Activated CD8-positive, alpha-beta T cell treated with anti-CD3 and anti-CD28 coated beads, Interleukin-2, amount 10 ng/mL, durations not matched to agents 7 days and 5 days (primary cell): Measurements from ENCODE around the gene MRPL42. TPM values are rescaled to one million over a fixed set of nuclear protein-coding genes. Genes with fewer than 3 reads are reported as not detected.

Source experiments
- ATAC-seq: fragments of 150-1000 bp; cut with Tn5 transposase; one replicate; pipeline ENCODE4 v1.10.0; 2021; ENCODE audit warnings: moderate library complexity
- CTCF ChIA-PET: fragments of 350-600 bp; sonication (Branson Sonifier 250); formaldehyde crosslinking; loops from one replicate; lab custom pipeline; 2021; ENCODE audit warnings: antibody characterized with exemption; lab: Charles Lee
- POLR2A ChIA-PET: fragments of 350-600 bp; sonication (Branson Sonifier 250); formaldehyde crosslinking; loops from one replicate; lab custom pipeline; 2021; ENCODE audit warnings: antibody characterized with exemption; lab: Charles Lee
- DNase-seq: peaks from one replicate; pipeline ENCODE4 v3.0.0-alpha.2; 2020
- H3K27ac Mint-ChIP-seq: one replicate; pipeline ENCODE4 v1.8.0; 2021; ENCODE audit warnings: mild to moderate bottlenecking, mixed read lengths
- H3K27me3 Mint-ChIP-seq: one replicate; pipeline ENCODE4 v1.8.0; 2021; ENCODE audit warnings: low read depth, mixed read lengths
- H3K36me3 Mint-ChIP-seq: one replicate; pipeline ENCODE4 v1.8.0; 2021; ENCODE audit warnings: low read depth, mixed read lengths
- H3K4me1 Mint-ChIP-seq: one replicate; pipeline ENCODE4 v1.8.0; 2021; ENCODE audit warnings: low read depth, mixed read lengths
- H3K4me3 Mint-ChIP-seq: one replicate; pipeline ENCODE4 v1.8.0; 2021; ENCODE audit warnings: mild to moderate bottlenecking, mixed read lengths
- H3K9me3 Mint-ChIP-seq: one replicate; pipeline ENCODE4 v1.8.0; 2022; ENCODE audit warnings: mixed read lengths; ENCODE audit not compliant: insufficient read depth
- total RNA-seq, 2 experiments: library from RNA; stranded (reverse); gene quantifications; one replicate each; pipeline ENCODE4 v1.2.3, GENCODE V29; 2021

Gene MRPL42
- total RNA-seq, 2 experiments from 2014 or later = 55.8 to 57.0 TPM

DNA sequence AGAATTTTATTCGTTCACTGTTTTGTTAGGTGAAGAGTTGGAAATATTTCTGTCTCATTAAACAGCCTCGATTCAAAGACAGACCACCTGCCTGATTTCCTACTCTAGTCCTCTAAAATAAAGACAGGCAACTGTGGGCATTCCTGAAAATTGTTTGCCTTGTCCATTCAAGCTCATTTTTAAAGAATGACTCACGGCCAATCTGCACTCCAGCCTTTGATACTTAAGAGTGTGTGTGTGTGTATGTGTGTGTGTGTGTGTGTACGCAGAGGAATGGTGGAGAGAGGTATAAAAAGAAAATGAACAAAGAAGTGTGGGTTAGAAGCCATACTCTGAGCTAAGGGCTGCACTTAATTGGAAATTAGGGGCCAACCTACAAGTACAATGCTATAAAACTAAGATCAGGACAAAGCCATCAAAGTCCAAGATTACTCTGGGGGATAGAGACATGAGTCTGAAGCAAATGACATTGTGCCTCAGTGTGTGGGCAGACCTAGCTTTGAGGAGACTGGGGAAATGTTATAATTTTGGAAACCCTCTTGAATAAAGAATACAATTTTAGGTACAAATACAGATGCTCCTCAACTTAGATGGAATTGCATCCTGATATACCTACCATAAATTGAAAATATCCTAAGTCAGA lies 59.6 kb downstream of the MRPL42 start:
- POLR2A ChIA-PET = no interaction called here
- Mint-ChIP-seq H3K27me3 (peaks cover 4% of the 10 kb centered on the region), H3K9me3 (no peaks in the 10 kb centered on the region), H3K27ac (no peak overlapping the region), H3K4me3 (no peak overlapping the region), H3K4me1 (peaks cover 15% of the 10 kb centered on the region), H3K36me3 (no peaks in the 10 kb centered on the region)
- ATAC-seq (no peak), DNase-seq (no peak)
- CTCF ChIA-PET = interaction anchor here (0.5 to 1.5 kb wide), 7 partner anchors 10 to 575 kb away, joined by 3 to 5 read pairs (median 4); no protein-coding TSS in a partner anchor

DNA sequence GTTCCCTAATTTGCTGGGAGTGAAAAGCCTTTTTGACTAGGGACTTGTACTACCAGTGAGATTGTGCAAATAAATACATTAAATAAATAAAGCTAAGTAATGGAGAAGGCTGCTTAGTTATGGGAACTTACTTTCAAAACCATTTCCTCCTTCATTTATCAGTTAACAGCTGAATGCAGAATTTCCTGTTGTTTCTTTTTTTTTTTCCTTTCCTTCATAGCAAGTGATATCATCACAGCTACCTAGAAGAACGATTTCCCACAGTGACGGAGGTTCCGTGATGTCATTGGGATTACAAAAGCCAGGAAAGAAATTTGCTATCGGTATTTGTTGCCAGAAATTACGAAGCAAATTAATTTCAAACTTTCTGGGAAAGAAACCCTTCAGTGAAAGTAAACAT lies 63.0 kb downstream of the MRPL42 start:
- H3K36me3 Mint-ChIP-seq = no peaks in the 10 kb centered on the region
- POLR2A ChIA-PET = interaction anchor here (0.6 kb wide), 1 partner anchor 43 kb away, joined by 3 read pairs; no protein-coding TSS in a partner anchor
- CTCF ChIA-PET = interaction anchor here (0.8 to 1.1 kb wide), 3 partner anchors 30 to 572 kb away, joined by 3 read pairs; no protein-coding TSS in a partner anchor
- H3K4me1 Mint-ChIP-seq = peaks cover 14% of the 10 kb centered on the region
- ATAC-seq = no peak
- no peak overlapping the region for H3K4me3 Mint-ChIP-seq
- peak overlapping the region; percentile 31 for H3K27ac Mint-ChIP-seq
- H3K9me3 Mint-ChIP-seq = no peaks in the 10 kb centered on the region
- H3K27me3 Mint-ChIP-seq = peaks cover 3% of the 10 kb centered on the region
- DNase-seq = no peak

DNA sequence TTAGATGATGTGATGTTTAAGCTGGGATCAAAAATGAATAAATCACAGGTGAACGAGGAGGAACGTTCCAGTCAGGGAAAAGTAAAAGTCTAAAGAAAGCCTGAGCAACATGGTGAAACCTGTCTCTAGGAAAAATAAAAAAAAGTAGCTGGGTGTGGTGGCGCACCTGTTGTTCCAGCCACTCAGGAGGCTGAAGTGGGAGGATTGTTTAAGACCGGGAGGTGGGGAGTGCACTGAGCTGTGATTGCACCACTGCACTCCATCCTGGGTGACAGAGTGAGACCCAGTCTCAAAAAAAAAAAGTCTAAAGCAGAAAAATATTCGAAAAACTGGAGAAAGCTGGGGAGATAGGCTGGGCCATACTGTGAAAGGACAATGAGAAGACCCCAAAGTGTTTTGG lies 66.0 kb downstream of the MRPL42 start:
- peaks cover 30% of the 10 kb centered on the region for H3K4me1 Mint-ChIP-seq
- H3K27me3 Mint-ChIP-seq = no peaks in the 10 kb centered on the region
- DNase-seq = no peak
- no peaks in the 10 kb centered on the region for H3K36me3 Mint-ChIP-seq
- ATAC-seq = no peak
- CTCF ChIA-PET = no interaction called here
- POLR2A ChIA-PET = no interaction called here
- no peaks in the 10 kb centered on the region for H3K9me3 Mint-ChIP-seq
- no peak overlapping the region for H3K4me3 Mint-ChIP-seq
- H3K27ac Mint-ChIP-seq = no peak overlapping the region

DNA sequence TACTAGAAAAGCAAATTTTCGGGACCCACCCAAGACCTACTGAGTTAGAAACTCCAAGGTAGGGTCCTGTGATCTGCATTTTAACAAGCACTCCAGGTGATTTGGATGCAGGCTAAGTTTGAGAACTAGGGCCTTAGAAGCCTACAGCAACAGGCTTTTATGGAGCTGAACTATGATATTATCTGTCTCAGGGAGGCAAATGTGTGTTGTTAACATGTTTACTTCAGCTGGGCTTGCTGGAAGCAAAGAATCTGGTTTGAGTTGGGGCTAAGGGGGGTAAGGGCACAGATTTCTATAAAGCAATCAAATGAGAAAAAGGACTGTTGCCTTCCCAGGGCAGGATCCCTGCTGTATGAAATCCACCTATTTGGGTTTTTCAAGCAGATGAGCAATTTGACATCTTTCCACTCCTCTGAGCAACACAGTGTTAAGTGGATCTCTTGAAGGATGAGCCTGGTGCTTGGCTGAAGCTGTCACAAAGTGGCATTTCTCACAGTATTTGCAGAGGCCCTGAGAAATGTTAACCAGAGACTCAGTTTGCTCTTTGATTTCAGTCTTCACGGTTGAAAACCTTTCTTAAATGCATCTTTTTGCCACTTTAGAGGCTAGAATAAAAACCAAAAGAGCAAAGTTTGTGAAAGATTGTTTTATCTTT lies 68.9 kb downstream of the MRPL42 start:
- ChIA-PET POLR2A (interaction anchor here (0.8 kb wide), 1 partner anchor 18 kb away, joined by 3 read pairs; no protein-coding TSS in a partner anchor), CTCF (interaction anchor here (0.7 to 1.2 kb wide), 6 partner anchors 9 to 565 kb away, joined by 3 to 5 read pairs (median 3); no protein-coding TSS in a partner anchor)
- DNase-seq (no peak), ATAC-seq (no peak)
- H3K27me3 Mint-ChIP-seq = no peaks in the 10 kb centered on the region
- H3K9me3 Mint-ChIP-seq = no peaks in the 10 kb centered on the region
- H3K36me3 Mint-ChIP-seq = peaks cover 8% of the 10 kb centered on the region
- H3K4me3 Mint-ChIP-seq = no peak overlapping the region
- H3K27ac Mint-ChIP-seq = peak overlapping the region; percentile 10
- H3K4me1 Mint-ChIP-seq = peaks cover 31% of the 10 kb centered on the region

DNA sequence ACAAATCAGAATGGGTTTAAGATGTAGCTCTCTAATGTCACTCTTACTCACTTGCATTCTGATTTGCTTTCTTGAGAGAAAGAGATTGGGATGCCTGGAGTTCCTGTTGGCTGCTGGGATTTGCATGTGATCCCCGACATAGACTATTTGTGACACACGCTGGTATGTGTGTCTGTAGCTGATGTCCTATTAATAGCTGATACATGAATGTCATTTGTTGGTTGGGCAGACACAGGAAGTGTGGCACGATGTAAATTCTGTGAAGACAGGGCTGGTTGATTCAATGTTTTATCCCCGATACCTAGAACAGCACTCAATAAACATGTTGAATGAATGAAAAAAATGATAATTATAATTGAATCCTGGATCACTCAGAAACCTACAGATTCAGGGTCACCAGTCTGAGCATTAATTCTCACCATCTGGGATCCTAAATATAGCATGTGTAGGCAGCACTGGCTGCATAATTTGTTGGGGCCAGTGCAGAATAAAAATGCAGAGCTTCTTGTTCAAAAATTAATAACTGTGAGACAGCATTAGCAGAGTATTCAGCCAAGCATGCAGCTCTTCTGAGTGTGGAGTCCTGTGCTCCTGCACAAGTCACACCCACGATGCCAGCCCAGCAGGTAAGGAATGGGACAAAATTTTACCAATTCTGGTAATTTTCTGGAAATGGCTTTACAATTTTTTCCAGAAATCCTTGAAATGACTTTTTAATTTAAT lies 69.6 kb downstream of the MRPL42 start:
- Mint-ChIP-seq H3K4me1 (peaks cover 38% of the 10 kb centered on the region), H3K27me3 (no peaks in the 10 kb centered on the region), H3K27ac (peak overlapping the region; percentile 28), H3K4me3 (no peak overlapping the region), H3K9me3 (no peaks in the 10 kb centered on the region), H3K36me3 (peaks cover 9% of the 10 kb centered on the region)
- POLR2A ChIA-PET = interaction anchor here (0.8 kb wide), 1 partner anchor 17 kb away, joined by 3 read pairs; no protein-coding TSS in a partner anchor
- DNase-seq = no peak
- CTCF ChIA-PET = interaction anchor here (0.6 to 1.3 kb wide), 8 partner anchors 9 to 564 kb away, joined by 3 to 5 read pairs (median 3); no protein-coding TSS in a partner anchor
- peak; percentile 51 for ATAC-seq

DNA sequence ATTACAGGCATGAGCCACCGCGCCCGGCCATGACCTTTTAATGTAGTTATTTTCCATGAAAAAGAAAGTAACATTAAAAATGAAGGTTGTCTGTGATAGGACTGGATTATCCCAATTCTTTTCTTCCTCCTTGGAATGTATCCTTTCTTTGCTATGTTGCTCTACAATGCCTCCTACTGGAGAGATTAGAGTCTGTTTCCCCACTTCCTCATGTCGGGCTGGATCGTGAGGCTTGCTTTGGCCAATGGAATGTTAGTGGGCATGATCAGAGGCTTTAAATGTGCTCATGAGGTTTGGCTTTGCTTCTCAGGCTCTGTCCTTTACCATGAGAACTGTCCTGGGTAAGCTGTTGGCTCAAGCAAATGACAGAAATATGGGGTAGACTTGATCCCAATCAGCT lies 70.5 kb downstream of the MRPL42 start:
- POLR2A ChIA-PET = no interaction called here
- H3K9me3 Mint-ChIP-seq = no peaks in the 10 kb centered on the region
- peaks cover 42% of the 10 kb centered on the region for H3K4me1 Mint-ChIP-seq

DNA sequence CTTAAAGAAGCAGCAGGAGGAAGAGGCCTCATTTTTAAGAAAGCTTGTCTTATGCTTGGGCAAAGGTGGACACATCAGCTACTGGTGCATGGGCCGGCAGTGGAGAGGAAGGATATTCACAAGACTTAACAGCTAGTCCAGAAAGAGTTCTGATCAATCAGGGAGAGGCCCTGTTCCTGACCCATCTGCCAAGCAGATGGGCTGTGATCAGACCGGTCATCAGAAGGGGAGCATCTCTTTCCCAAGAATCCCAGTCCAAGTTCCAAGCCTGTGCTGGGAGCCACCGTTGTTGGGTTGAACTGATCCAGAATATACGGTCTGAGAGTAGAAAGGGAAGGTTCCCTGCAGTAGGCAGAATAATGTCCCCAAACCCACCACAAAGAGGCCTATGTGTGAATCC lies 72.5 kb downstream of the MRPL42 start:
- ChIA-PET POLR2A (no interaction called here), CTCF (interaction anchor here (1.1 to 2.6 kb wide), 2 partner anchors 13 to 37 kb away, joined by 3 to 10 read pairs; no protein-coding TSS in a partner anchor)
- Mint-ChIP-seq H3K27me3 (no peaks in the 10 kb centered on the region), H3K4me3 (no peak overlapping the region), H3K27ac (no peak overlapping the region), H3K36me3 (peaks cover 25% of the 10 kb centered on the region), H3K4me1 (peaks cover 55% of the 10 kb centered on the region), H3K9me3 (no peaks in the 10 kb centered on the region)
- no peak for ATAC-seq
- no peak for DNase-seq

More for the DNA sequence above, 70.5 kb downstream of the MRPL42 start:
- DNase-seq = no peak
- Mint-ChIP-seq H3K4me3 (no peak overlapping the region), H3K27ac (no peak overlapping the region), H3K36me3 (peaks cover 12% of the 10 kb centered on the region), H3K27me3 (no peaks in the 10 kb centered on the region)
- ATAC-seq = no peak
- CTCF ChIA-PET = interaction anchor here (1.3 to 1.7 kb wide), 2 partner anchors 25 to 565 kb away, joined by 3 to 5 read pairs; no protein-coding TSS in a partner anchor

DNA sequence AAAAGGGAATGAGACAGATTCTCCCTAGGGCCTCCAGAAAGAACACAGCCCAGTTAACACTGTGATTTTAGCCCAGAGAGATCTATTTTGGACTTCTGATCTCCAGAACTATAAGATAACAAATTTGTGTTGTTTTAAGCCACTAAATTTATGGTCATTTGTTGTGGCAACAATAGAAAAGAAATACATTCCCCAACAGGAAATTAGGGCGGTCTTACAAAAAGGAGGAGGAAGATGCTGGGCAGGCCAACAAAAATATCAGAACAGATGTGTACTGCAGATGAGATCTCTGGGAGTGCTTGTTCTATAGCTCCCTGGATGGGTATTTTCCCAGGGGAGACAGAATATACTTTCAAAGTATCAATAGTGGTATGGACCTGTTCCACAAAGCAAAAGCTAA lies 73.2 kb downstream of the MRPL42 start:
- Mint-ChIP-seq H3K27me3 (no peaks in the 10 kb centered on the region), H3K27ac (peak overlapping the region; percentile 24), H3K9me3 (no peaks in the 10 kb centered on the region), H3K4me1 (peaks cover 59% of the 10 kb centered on the region), H3K4me3 (no peak overlapping the region), H3K36me3 (peaks cover 27% of the 10 kb centered on the region)
- POLR2A ChIA-PET = interaction anchor here (0.9 kb wide), 1 partner anchor 136 kb away, joined by 3 read pairs; the partner anchor contains the start of gene CRADD
- CTCF ChIA-PET = interaction anchor here (1.1 to 2.6 kb wide), 3 partner anchors 14 to 561 kb away, joined by 3 to 10 read pairs (median 4); no protein-coding TSS in a partner anchor
- no peak for DNase-seq
- ATAC-seq = no peak

DNA sequence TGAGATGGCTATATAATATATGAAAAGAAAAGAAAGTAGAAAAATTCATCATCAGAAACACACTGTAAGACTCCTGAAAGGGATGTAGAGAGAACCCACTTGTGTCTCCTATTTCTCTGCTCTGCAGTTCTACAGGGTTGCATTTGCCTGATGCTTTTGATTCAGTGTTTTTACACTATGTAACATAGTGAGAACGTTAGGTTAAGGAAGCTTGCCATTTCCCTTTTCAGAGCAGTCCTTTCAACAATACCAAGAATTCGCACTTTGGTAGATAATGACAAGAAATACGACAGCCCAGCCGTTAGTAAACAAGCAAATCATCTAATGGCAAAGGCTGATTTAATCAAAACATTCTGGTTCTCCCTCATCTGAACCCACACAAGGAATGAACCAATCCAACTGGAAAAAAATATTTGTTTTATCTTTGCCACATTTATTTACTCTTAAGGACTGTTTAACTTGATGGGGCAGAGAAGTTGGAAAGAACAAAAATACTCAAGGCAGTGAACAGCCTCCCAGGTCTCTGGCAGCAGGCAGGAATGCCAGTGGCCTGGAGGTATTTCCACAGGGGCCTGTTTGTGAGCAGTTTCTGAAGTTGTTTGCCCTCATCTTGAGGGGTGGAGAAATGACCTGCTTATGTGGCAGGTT lies 74.4 kb downstream of the MRPL42 start:
- ChIA-PET POLR2A (interaction anchor here (1.3 kb wide), 1 partner anchor 28 kb away, joined by 6 read pairs; no protein-coding TSS in a partner anchor), CTCF (interaction anchor here (0.7 to 2.6 kb wide), 3 partner anchors 39 to 560 kb away, joined by 3 to 10 read pairs (median 4); no protein-coding TSS in a partner anchor)
- H3K9me3 Mint-ChIP-seq = no peaks in the 10 kb centered on the region
- no peak for DNase-seq
- peak overlapping the region; percentile 5 for H3K4me3 Mint-ChIP-seq
- H3K27ac Mint-ChIP-seq = peak overlapping the region; percentile 75
- peaks cover 27% of the 10 kb centered on the region for H3K36me3 Mint-ChIP-seq
- H3K27me3 Mint-ChIP-seq = no peaks in the 10 kb centered on the region
- H3K4me1 Mint-ChIP-seq = peaks cover 60% of the 10 kb centered on the region
- ATAC-seq = peak; percentile 41

DNA sequence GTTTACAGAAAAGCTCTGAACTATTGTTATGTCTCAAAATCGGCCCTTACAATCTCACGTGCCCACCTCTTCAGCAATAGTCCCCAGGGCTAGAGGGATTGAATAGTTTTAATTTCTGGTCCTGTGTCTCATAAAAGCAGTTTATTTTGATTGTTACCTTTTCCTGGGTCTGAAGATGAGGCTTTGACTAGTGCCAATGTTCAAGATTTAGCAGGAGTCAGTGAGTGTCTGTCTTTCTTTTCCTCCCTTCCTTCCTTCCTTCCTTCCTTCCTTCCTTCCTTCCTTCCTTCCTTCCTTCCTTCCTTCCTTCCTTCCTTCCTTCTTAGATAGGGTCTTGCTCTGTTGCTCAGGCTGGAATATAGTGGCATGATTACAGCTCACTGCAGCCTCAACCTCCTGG lies 80.5 kb downstream of the MRPL42 start:
- no peak for DNase-seq
- Mint-ChIP-seq H3K9me3 (no peaks in the 10 kb centered on the region), H3K4me3 (no peak overlapping the region), H3K27me3 (no peaks in the 10 kb centered on the region), H3K27ac (no peak overlapping the region), H3K36me3 (peaks cover 19% of the 10 kb centered on the region), H3K4me1 (peaks cover 27% of the 10 kb centered on the region)
- ChIA-PET CTCF (interaction anchor here (1.0 to 1.4 kb wide), 2 partner anchors 45 to 553 kb away, joined by 4 to 6 read pairs; no protein-coding TSS in a partner anchor), POLR2A (no interaction called here)
- no peak for ATAC-seq

DNA sequence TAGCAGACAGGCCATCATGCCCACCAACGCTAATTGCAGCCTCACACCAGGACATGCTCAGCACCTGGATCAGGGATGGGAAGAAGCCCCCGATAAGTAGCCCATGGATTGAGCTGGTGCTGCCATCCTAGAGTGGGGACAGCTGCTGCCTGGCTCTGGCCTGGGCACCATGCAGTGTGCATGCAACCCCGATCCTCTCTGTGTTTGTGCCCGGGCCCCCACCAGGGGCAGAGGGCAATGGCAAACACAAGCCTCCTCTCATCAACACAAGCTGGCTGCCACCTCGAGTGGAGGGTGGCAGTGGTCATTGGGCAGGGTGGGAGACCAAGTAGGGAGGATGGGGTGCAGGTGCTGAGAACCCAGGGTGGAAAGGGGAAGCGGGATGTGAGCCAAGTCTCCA lies 81.9 kb downstream of the MRPL42 start:
- DNase-seq (no peak), ATAC-seq (no peak)
- no peaks in the 10 kb centered on the region for H3K9me3 Mint-ChIP-seq
- no peak overlapping the region for H3K27ac Mint-ChIP-seq
- H3K4me1 Mint-ChIP-seq = peaks cover 18% of the 10 kb centered on the region
- ChIA-PET POLR2A (no interaction called here), CTCF (interaction anchor here (1.4 kb wide), 1 partner anchor 47 kb away, joined by 6 read pairs; no protein-coding TSS in a partner anchor)
- no peak overlapping the region for H3K4me3 Mint-ChIP-seq
- peaks cover 12% of the 10 kb centered on the region for H3K36me3 Mint-ChIP-seq
- no peaks in the 10 kb centered on the region for H3K27me3 Mint-ChIP-seq
